ENCODE results near the gene CWC22.
"Not testable (repeated sequence)": the region's sequence is repeated elsewhere in the genome, so short reads cannot be mapped to it uniquely, and the experiment has no call there.

CWC22 gene

GRCh38 chr2:180006781-180007579 lies at the start of gene CWC22:
Gene CWC22 (minus strand): TSS chr2:180007297. CDS start chr2:179993341, 13,956 bp downstream.
- DNase-seq (ENCODE audit: low spot score) = peak; percentile 23

- DNase-seq (ENCODE audit: low spot score) = no peak
Measured at GRCh38 chr2:180056367-180057118, 49.4 kb upstream of the CWC22 start.

GRCh38 chr2:180054576-180054975 lies 47.5 kb upstream of the CWC22 start:
- DNase-seq (ENCODE audit: low spot score) = not testable (repeated sequence)

GRCh38 chr2:180050246-180050645 lies 43.1 kb upstream of the CWC22 start:
- no peak for DNase-seq (ENCODE audit: low spot score)

- DNase-seq (ENCODE audit: low spot score) = no peak
Measured at GRCh38 chr2:180048251-180048650, 41.2 kb upstream of the CWC22 start.

- no peak for DNase-seq (ENCODE audit: low spot score)
Measured at GRCh38 chr2:180046776-180047175, 39.7 kb upstream of the CWC22 start.

- no peak for DNase-seq (ENCODE audit: low spot score)
Measured at GRCh38 chr2:180046202-180046601, 39.1 kb upstream of the CWC22 start.

- DNase-seq (ENCODE audit: low spot score) = no peak
Measured at GRCh38 chr2:180040146-180040925, 33.2 kb upstream of the CWC22 start.

GRCh38 chr2:180038997-180039396 lies 31.9 kb upstream of the CWC22 start:
- no peak for DNase-seq (ENCODE audit: low spot score)

GRCh38 chr2:180033993-180034894 lies 27.1 kb upstream of the CWC22 start:
- DNase-seq (ENCODE audit: low spot score) = no peak

GRCh38 chr2:180029575-180029974 lies 22.5 kb upstream of the CWC22 start:
- DNase-seq (ENCODE audit: low spot score) = no peak

GRCh38 chr2:180021850-180022249 lies 14.8 kb upstream of the CWC22 start:
- no peak for DNase-seq (ENCODE audit: low spot score)

GRCh38 chr2:180017784-180018183 lies 10.7 kb upstream of the CWC22 start:
- DNase-seq (ENCODE audit: low spot score) = no peak

- DNase-seq (ENCODE audit: low spot score) = no peak
Measured at GRCh38 chr2:180016937-180017336, 9.8 kb upstream of the CWC22 start.

GRCh38 chr2:180015951-180016709 lies 9.0 kb upstream of the CWC22 start:
- DNase-seq (ENCODE audit: low spot score) = no peak

GRCh38 chr2:180012523-180012922 lies 5.4 kb upstream of the CWC22 start:
- no peak for DNase-seq (ENCODE audit: low spot score)

- DNase-seq (ENCODE audit: low spot score) = no peak
Measured at GRCh38 chr2:180010701-180011100, 3.6 kb upstream of the CWC22 start.

GRCh38 chr2:180006231-180006630 lies 866 bp downstream of the CWC22 start:
- no peak for DNase-seq (ENCODE audit: low spot score)

GRCh38 chr2:180005465-180005864 lies 1.6 kb downstream of the CWC22 start:
- not testable (repeated sequence) for DNase-seq (ENCODE audit: low spot score)

GRCh38 chr2:180004731-180005130 lies 2.4 kb downstream of the CWC22 start:
- DNase-seq (ENCODE audit: low spot score) = no peak

GRCh38 chr2:180003559-180003958 lies 3.5 kb downstream of the CWC22 start:
- DNase-seq (ENCODE audit: low spot score) = no peak

All from HuH-7.5 (cell line).